Osteoblast (primary cell): ENCODE data around the gene ZNF317. TPM values are rescaled to one million over a fixed set of nuclear protein-coding genes. Genes with fewer than 3 reads are reported as not detected.
A peak's percentile ranks its signal among the peaks of the same experiment; 100 is the strongest.

Source experiments
- DNase-seq: peaks from one replicate; pipeline ENCODE4 v3.0.0; 2011; ENCODE audit warnings: low spot score, mixed read lengths; ENCODE audit not compliant: insufficient read length; ENCODE audit errors: missing footprints
- H2AFZ ChIP-seq: 2 replicates; pipeline ENCODE4 v1.6.0; 2011; ENCODE audit warnings: mild to moderate bottlenecking, low read length
- H3K27ac ChIP-seq: 2 replicates; pipeline ENCODE4 v1.5.1; 2011; ENCODE audit warnings: mild to moderate bottlenecking, low read depth, low read length, moderate library complexity
- H3K27me3 ChIP-seq: 2 replicates; pipeline ENCODE4 v1.6.0; 2012; ENCODE audit warnings: mild to moderate bottlenecking, control low read depth, inconsistent platforms, low read length, moderate library complexity; ENCODE audit not compliant: insufficient read depth
- H3K36me3 ChIP-seq: 2 replicates; pipeline ENCODE4 v1.5.1; 2011; ENCODE audit warnings: mild to moderate bottlenecking, low read length, control low read depth, moderate library complexity; ENCODE audit not compliant: insufficient read depth
- H3K4me1 ChIP-seq: 2 replicates; pipeline ENCODE4 v1.5.1; 2011; ENCODE audit warnings: mild to moderate bottlenecking, low read length, control low read depth, moderate library complexity; ENCODE audit not compliant: insufficient read depth
- H3K4me2 ChIP-seq: 2 replicates; pipeline ENCODE4 v1.6.0; 2011; ENCODE audit warnings: mild to moderate bottlenecking, low read length; ENCODE audit not compliant: insufficient read depth
- H3K4me3 ChIP-seq: fragments of 200-600 bp; sonication (generic); 3 replicates; pipeline ENCODE4 v1.5.1; 2012; ENCODE audit warnings: mild to moderate bottlenecking, low read length, inconsistent platforms; ENCODE audit not compliant: insufficient read depth
- H3K79me2 ChIP-seq: 2 replicates; pipeline ENCODE4 v1.6.0; 2012; ENCODE audit warnings: mild to moderate bottlenecking, low read length, control low read depth, inconsistent platforms; ENCODE audit not compliant: insufficient read depth
- H3K9me3 ChIP-seq: 2 replicates; pipeline ENCODE4 v1.5.1; 2011; ENCODE audit warnings: low read depth, low read length, control low read depth
- H4K20me1 ChIP-seq: 2 replicates; pipeline ENCODE4 v1.6.0; 2012; ENCODE audit warnings: mild to moderate bottlenecking, low read length, control low read depth; ENCODE audit not compliant: insufficient read depth
- CTCF ChIP-seq: IDR thresholded peaks from 2 replicates; pipeline ENCODE4 v1.5.1; 2011; ENCODE audit warnings: mild to moderate bottlenecking, low read depth, low read length, moderate library complexity; ENCODE audit errors: extremely low read depth
- total RNA-seq: library from RNA; depleted of rRNA; stranded (reverse); fragments of >200 nt; gene quantifications from 2 replicates; pipeline ENCODE4 v1.2.3, GENCODE V29; 2012

ZNF317 gene
- 20.3 and 20.9 TPM in 2 replicates for total RNA-seq

GRCh38 chr19:9140159-9140874 is at the start of gene ZNF317:
Gene ZNF317, plus strand, starts transcription at chr19:9140397. Its CDS starts 15,620 bp downstream, at chr19:9156017.
- H3K4me3 ChIP-seq = peak within 1 kb of the TSS; percentile 87
- H3K4me2 ChIP-seq = peak within 1 kb of the TSS; percentile 85
- no peak for TF ChIP-seq CTCF
- peaks cover 3% of the 10 kb centered on the region for H4K20me1 ChIP-seq
- peak within 1 kb of the TSS; percentile 87 for H3K27ac ChIP-seq
- no peaks in the 10 kb centered on the region for H3K27me3 ChIP-seq
- DNase-seq = peak; percentile 89
- peaks cover 50% of the 10 kb centered on the region for H3K79me2 ChIP-seq
- no peaks in the 10 kb centered on the region for H3K36me3 ChIP-seq
- H3K4me1 ChIP-seq = peaks cover 9% of the 10 kb centered on the region
- no peaks in the 10 kb centered on the region for H3K9me3 ChIP-seq
- H2AFZ ChIP-seq = peak within 1 kb of the TSS; percentile 94

GRCh38 chr19:9107375-9107774 is 32.8 kb upstream of the ZNF317 start, which contains the start of gene OR7G2:
Gene OR7G2, minus strand, starts transcription at chr19:9107475. Its CDS starts 4,232 bp downstream, at chr19:9103243.
- H3K79me2 ChIP-seq = no peaks in the 10 kb centered on the region
- DNase-seq = no peak
- TF ChIP-seq CTCF = no peak
- H3K36me3 ChIP-seq = no peaks in the 10 kb centered on the region
- no peak within 1 kb of the TSS for H3K27ac ChIP-seq
- no peak within 1 kb of the TSS for H2AFZ ChIP-seq
- H3K9me3 ChIP-seq = no peaks in the 10 kb centered on the region
- no peaks in the 10 kb centered on the region for H3K4me1 ChIP-seq
- no peaks in the 10 kb centered on the region for H3K27me3 ChIP-seq
- H3K4me3 ChIP-seq = no peak within 1 kb of the TSS
- no peak within 1 kb of the TSS for H3K4me2 ChIP-seq
- H4K20me1 ChIP-seq = no peaks in the 10 kb centered on the region

- H3K27me3 ChIP-seq = no peaks in the 10 kb centered on the region
- no peak for DNase-seq
- H3K9me3 ChIP-seq = no peaks in the 10 kb centered on the region
- H2AFZ ChIP-seq = no peak overlapping the region
- H3K4me3 ChIP-seq = no peak overlapping the region
- no peaks in the 10 kb centered on the region for H3K4me1 ChIP-seq
- H4K20me1 ChIP-seq = no peaks in the 10 kb centered on the region
- H3K27ac ChIP-seq = no peak overlapping the region
- H3K36me3 ChIP-seq = no peaks in the 10 kb centered on the region
- TF ChIP-seq CTCF = no peak
- H3K4me2 ChIP-seq = no peak overlapping the region
- no peaks in the 10 kb centered on the region for H3K79me2 ChIP-seq
Measured at GRCh38 chr19:9109959-9110358, 30.2 kb upstream of the ZNF317 start.

GRCh38 chr19:9115307-9115813 is 24.8 kb upstream of the ZNF317 start, which contains the start of gene OR7G1:
Gene OR7G1, minus strand, starts transcription at chr19:9115763. Its CDS starts 0 bp downstream, at chr19:9115763.
- DNase-seq = peak; percentile 11
- Histone ChIP-seq H3K79me2 (no peaks in the 10 kb centered on the region), H3K9me3 (no peaks in the 10 kb centered on the region), H3K27me3 (no peaks in the 10 kb centered on the region), H4K20me1 (no peaks in the 10 kb centered on the region), H3K27ac (no peak within 1 kb of the TSS), H3K4me3 (no peak within 1 kb of the TSS), H3K36me3 (no peaks in the 10 kb centered on the region), H3K4me1 (no peaks in the 10 kb centered on the region), H2AFZ (no peak within 1 kb of the TSS), H3K4me2 (no peak within 1 kb of the TSS)
- TF ChIP-seq CTCF = no peak
